ENCODE measurements around the gene KIRREL3.

KIRREL3 gene

DNA sequence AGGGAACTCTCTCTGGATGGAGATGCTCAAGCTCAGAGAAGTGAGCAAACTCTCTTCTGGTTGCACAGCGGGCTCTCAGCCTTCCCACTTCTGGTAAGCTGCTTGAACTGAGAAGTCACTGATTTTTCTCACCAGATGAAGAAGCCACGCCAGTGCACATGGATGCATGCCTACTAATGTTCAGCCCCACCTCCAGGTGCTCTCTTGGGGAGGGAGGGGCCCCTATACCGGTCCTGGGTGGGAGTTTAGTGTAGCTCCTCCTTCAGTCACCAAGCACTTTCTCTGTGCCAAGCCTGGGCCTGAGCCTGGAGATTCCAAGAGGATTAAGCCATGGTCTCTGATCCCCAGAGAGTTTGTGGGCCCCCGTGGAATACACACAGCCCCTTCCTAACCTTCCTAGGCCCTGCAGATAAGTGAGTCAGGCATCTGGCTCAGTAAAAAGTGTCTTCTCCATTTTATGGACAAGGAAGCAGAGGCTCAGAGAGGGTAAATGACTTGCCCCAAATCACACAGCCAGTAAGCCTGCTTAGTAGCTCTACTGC, 502.9 kb downstream of the KIRREL3 start:
- DNase-seq: no peak

DNA sequence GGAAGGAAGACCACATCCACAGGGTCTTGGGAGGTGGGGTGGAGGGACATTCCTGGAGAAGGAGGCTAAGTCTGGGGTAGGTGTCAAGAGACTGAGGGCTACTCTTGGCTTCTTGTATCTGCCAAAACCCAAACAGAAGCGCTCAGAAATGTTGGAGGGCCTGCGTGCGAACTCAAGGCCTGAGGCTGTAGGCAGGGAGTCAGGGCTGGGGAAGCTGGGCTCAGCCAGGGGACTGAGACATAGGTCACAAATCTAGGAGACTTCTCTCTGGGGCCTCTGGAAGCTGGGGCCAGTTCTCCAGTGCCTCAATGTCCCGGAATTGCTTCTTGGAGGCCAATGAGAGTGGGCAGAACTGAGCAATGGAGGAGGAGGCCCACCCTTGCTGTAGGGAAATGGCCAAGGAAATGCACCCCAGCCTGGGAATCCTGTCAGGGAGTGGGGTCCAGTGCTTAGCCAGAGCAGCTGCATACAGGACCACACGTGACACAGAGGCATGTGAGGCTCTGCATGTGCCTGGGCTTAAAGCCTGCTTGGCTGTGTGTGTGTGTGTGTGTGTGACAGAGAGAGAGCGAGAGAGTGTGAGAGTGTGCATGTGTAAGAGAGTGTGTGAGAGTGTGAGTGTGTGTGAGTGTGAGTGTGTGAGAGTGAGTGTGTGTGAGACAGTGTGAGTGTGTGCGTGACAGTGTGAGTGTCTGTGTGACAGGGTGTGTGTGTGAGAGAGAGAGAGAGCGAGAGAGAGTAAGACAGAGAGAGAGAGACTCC, 503.8 kb downstream of the KIRREL3 start:
- no peak for DNase-seq

DNA sequence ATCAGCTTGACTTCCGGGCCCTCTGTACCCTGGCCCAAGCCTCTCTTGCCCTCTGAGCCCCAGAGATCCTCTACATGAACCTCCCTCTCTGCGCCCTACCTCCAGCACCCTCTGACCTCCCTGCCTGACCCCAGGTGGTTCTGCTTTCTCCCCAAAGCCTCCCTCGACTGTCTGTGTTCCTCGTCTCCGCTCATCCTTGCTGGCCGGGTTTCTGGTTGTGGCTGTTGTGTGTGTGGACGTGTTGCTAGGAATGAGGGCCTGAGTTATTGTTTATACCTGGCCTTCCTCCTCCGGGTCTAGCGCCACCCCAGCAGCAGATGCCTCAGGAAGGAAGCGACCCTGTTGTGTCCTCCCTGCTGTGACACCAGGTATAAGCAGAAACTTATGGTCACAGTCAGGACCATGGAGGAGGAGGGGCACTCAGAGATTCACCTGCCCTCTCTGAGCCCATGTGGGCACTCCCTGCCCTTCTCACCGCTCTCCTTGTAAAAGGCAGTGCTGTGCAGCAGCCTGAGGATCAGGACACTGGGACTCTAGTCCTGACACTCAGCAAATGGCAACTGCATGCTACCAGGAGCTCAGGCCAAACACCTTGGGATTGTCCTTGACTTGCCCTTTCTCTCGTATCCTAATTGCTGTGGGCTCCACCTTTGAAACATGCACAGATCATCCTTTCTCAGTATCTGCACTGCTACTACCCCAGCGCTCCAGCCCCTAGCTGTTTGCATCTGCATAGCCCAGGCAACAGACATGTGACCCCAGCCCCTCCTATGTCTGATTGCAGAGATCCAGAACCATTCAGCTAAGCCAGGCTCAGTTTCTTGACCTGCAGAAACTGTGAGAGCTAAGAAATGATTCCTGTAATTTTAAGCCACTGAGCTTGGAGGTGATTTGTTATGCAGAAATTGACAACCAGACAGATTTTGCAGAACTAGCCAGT, 505.0 kb downstream of the KIRREL3 start:
- DNase-seq: no peak

DNA sequence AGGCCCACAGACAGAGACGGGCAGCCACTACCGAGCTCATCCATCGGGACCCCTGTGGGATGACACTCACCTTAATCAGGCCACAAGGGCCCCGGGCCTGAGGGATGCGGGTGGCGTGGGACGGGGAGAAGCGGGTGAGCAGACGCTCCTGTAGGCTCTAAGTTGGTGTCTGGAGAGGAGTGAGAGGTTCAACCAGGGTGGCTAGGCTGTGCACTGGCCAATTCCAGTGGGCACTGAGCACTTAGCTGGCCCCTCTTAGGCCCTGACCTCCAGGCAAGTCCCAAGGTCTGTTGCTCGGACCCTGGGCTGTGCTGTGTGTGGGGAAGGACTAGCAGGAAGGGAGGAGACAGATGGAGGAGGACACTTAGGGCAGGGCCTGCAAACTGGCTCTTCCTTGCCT, 505.7 kb downstream of the KIRREL3 start:
- DNase-seq: no peak

DNA sequence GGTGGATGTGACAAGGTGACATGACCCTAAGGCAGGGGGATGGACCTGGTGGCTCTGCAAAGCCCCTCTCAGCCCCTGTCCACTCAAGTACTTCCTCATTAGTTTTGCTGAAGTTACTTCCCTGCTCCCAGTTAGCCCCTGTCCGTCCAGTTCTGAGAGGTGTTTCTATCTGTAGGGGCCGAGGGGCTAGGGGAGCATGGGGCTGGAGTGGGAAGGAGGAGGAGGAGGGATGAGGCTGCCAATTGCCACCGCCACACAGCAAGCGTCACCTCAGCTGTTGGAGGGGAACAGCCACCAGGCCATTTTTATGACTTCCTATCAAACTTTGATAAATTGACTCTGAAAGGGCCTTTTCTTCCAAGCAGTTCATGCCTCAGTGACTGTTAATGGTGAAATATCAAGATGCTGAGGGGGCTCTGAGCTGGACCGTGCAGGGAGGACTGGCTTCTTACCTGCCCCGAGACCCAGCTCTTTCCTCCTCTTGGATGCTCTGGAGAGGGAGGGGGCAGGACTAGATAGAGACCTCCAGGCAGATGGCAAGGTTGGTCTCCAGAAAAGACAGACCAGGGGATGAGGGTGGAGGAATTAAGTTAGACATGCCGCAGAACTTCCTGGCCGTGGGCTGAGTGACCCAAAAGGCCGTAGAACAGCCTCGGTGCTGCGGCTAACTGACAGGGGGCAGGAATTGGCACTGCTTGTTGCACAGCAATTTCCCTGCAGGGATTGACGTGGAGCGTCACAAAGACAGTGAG, 508.1 kb downstream of the KIRREL3 start:
- DNase-seq: no peak

DNA sequence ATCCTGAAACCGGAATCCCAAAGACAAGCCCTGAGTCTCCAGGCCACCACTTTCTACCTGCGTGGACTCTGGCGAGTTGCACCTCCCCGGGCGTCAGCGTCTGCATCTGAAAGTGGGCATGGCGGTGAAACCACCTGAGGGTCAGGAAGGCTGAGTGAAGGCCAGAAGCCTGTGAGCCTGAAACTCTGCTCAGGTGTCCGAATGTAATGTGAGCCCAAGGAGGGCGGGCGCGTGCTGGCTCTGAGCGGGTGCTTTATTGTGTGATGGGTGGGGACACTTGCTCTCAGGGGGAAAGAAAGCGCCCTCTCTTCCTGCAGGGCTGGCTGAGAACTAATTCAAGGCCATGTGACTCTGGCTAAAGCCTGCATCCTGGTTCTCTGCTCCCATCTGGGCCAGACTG, 509.5 kb downstream of the KIRREL3 start:
- DNase-seq: no peak

GRCh38 chr11:126489836-126490660, 510.5 kb downstream of the KIRREL3 start:
- DNase-seq: no peak

GRCh38 chr11:126488591-126489370, 511.8 kb downstream of the KIRREL3 start:
- DNase-seq: no peak

DNA sequence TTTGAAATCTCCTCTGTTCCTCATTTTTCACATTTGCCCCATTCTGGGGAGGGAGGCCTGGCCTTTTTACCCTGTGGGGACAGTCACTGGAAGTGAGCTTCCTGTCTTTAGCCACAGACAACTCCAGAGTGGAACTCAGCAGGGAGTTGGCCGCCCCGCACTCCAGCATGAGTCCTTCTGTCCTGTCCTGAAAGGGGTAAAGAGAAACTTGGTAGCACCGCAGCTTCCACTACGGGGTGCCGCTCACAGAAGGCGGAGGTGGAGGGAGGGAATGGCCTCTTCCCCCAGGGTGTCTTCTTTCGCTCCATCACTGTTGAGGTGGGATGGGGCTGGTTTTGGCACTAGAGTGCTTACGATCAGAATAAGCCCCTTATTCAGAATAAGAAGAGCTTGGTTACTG, 512.9 kb downstream of the KIRREL3 start:
- no peak for DNase-seq

DNA sequence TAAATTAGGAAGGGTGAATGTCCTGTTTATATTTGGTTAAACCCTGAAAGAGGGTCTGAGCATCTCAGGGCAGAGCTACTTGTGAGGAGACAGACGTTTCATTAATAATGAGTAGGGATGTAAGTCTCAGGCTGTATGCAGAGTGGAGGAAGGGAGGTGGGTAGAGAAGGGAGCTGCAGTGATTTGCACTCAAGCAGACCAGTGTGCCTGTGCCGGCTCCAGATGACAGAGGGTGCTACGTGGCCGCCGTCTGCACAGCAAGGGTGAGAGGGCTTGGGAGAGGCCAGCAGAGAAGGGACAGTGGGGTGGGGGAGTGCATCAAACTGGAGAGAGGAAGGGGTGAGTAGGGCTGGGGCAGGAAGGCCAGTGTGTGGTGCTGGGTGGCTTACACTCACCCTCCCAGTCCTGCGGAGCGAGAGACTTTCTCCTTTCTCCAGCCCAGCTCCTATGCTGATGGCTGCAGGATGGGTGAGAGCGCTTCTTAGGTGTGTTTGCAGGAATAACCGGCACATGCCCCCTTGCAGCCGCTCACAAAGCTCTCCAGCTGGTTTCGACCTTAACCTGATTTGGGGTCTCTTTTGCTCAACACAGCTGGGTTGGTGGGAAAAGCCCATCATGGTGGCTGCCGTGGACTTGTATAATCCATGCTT, 514.5 kb downstream of the KIRREL3 start:
- DNase-seq: no peak

GRCh38 chr11:126485021-126485792, 515.4 kb downstream of the KIRREL3 start:
- DNase-seq: no peak

DNA sequence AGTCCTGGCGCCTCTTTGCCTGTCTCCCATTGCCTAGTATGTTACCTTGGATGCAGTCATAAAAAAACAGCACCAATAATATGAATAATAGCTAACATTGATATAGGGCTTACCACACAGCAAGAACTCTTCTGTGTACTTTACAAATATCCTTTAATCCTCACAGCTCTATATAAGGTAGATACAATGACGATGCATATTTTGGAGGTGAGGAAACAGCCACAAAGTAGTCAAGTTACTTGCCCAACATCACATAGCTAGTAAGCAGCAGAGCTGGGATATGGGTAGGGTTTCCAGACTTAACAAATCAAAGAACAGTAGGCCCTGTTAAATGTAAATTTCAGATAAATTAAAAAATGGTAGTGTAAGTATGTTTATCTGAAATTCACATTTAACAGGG, 516.3 kb downstream of the KIRREL3 start:
- no peak for DNase-seq

GRCh38 chr11:126483621-126484195, 516.9 kb downstream of the KIRREL3 start:
- DNase-seq: no peak

DNA sequence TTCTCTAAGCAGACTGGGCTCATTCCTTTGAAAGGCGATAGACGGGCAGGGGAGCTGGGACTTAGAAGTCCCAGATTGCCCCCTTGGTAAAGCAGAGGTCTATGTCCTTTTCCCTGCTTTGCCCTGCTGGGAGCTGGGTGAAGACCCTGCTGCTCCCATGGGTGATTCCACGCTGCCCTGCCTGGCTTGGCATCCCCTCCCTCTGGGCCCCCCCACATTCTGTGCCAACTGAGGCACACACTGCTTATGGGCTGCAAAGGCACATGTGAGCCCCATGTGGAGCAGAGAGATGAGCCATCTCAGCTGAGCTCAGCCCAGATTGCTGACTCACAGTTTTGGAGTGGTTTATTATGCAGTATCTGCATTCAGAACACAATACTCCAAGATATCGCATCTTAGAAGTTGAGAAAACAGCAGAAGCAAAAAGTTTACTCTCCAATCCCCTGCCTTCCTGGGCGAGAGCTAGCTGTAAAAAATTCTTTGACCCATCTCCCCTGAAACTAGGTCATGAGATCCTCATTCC, 517.9 kb downstream of the KIRREL3 start:
- no peak for DNase-seq

GRCh38 chr11:126481303-126481680, 519.3 kb downstream of the KIRREL3 start:
- no peak for DNase-seq

- DNase-seq: peak; percentile 75
These were observed 519.9 kb downstream of the KIRREL3 start for GRCh38 chr11:126480410-126481302.

- DNase-seq: no peak
These were observed 520.6 kb downstream of the KIRREL3 start for GRCh38 chr11:126480015-126480409.
